ENCODE data around the gene ETV1. TPM values are rescaled to one million over a fixed set of nuclear protein-coding genes. Genes with fewer than 3 reads are reported as not detected.

The ETV1 gene
- total RNA-seq, 1 experiment from 2014 or later, result 7.4 TPM

DNA sequence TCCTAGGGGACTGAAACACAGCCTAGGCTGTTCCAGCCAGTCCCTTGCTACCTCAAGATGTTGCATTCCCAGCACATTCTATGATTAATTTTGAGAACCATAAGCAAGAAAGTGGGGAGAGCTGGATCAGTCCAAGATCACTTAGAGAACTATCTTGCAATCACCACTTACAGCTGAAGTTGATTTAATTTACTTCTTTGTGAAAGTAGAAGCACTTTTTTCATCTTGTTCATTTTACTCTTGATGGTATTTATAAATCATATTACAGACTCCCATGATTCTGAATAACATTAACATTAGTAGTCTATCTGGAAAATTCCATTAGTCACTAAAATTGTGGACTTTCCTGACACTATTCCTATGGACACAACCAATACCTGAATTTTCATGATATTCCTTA, 118.5 kb downstream of the ETV1 start:
- ChIA-PET POLR2A (no interaction called here), CTCF (no interaction called here)
- intact Hi-C loops (cut with micrococcal nuclease; ENCODE audit: unreplicated experiment), result no loop called here
- no peak for ATAC-seq
- Histone ChIP-seq H3K27me3 (ENCODE audit: control insufficient read depth, insufficient read depth, low read length) (no peaks in the 10 kb centered on the region), H3K9me3 (ENCODE audit: control insufficient read depth, insufficient read depth, low read depth, low read length) (no peaks in the 10 kb centered on the region), H3K4me3 (ENCODE audit: low read depth in 2 of 2, low read length in 2 of 2) (no peak overlapping the region), H3K4me1 (ENCODE audit: control insufficient read depth, insufficient read depth, low read length) (no peaks in the 10 kb centered on the region), H3K36me3 (ENCODE audit: control insufficient read depth, insufficient read depth, low read length) (no peaks in the 10 kb centered on the region), H3K27ac (ENCODE audit: low read length) (no peak overlapping the region)
- DNase-seq (ENCODE audit: low read depth, low spot score), result no peak
- in situ Hi-C loops (cut with HindIII; ENCODE audit: low pct_unique_long_range_greater_than_20kb, low sequenced_read_pairs), result no loop called here
- TF ChIP-seq SIN3A (IDR thresholded peaks at IDR 0.05; ENCODE audit: borderline replicate concordance, insufficient read depth, low read depth, low read length), result no peak
- TF ChIP-seq, protein P1, sequence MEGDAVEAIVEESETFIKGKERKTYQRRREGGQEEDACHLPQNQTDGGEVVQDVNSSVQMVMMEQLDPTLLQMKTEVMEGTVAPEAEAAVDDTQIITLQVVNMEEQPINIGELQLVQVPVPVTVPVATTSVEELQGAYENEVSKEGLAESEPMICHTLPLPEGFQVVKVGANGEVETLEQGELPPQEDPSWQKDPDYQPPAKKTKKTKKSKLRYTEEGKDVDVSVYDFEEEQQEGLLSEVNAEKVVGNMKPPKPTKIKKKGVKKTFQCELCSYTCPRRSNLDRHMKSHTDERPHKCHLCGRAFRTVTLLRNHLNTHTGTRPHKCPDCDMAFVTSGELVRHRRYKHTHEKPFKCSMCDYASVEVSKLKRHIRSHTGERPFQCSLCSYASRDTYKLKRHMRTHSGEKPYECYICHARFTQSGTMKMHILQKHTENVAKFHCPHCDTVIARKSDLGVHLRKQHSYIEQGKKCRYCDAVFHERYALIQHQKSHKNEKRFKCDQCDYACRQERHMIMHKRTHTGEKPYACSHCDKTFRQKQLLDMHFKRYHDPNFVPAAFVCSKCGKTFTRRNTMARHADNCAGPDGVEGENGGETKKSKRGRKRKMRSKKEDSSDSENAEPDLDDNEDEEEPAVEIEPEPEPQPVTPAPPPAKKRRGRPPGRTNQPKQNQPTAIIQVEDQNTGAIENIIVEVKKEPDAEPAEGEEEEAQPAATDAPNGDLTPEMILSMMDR (IDR thresholded peaks at IDR 0.05), result no peak
- no peak for TF ChIP-seq TCF7L2 (IDR thresholded peaks at IDR 0.05; ENCODE audit: low read depth, low read length)
- TF ChIP-seq, protein P2, sequence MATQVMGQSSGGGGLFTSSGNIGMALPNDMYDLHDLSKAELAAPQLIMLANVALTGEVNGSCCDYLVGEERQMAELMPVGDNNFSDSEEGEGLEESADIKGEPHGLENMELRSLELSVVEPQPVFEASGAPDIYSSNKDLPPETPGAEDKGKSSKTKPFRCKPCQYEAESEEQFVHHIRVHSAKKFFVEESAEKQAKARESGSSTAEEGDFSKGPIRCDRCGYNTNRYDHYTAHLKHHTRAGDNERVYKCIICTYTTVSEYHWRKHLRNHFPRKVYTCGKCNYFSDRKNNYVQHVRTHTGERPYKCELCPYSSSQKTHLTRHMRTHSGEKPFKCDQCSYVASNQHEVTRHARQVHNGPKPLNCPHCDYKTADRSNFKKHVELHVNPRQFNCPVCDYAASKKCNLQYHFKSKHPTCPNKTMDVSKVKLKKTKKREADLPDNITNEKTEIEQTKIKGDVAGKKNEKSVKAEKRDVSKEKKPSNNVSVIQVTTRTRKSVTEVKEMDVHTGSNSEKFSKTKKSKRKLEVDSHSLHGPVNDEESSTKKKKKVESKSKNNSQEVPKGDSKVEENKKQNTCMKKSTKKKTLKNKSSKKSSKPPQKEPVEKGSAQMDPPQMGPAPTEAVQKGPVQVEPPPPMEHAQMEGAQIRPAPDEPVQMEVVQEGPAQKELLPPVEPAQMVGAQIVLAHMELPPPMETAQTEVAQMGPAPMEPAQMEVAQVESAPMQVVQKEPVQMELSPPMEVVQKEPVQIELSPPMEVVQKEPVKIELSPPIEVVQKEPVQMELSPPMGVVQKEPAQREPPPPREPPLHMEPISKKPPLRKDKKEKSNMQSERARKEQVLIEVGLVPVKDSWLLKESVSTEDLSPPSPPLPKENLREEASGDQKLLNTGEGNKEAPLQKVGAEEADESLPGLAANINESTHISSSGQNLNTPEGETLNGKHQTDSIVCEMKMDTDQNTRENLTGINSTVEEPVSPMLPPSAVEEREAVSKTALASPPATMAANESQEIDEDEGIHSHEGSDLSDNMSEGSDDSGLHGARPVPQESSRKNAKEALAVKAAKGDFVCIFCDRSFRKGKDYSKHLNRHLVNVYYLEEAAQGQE (IDR thresholded peaks at IDR 0.05; ENCODE audit: insufficient read depth in 1 of 2, low read depth in 2 of 2, low read length in 1 of 2), result no peak
- no peak for TF ChIP-seq POLR2AphosphoS5 (IDR thresholded peaks at IDR 0.05; ENCODE audit: low read depth, low read length)
- no TSS peak for BruUV-seq (replicated peaks)

DNA sequence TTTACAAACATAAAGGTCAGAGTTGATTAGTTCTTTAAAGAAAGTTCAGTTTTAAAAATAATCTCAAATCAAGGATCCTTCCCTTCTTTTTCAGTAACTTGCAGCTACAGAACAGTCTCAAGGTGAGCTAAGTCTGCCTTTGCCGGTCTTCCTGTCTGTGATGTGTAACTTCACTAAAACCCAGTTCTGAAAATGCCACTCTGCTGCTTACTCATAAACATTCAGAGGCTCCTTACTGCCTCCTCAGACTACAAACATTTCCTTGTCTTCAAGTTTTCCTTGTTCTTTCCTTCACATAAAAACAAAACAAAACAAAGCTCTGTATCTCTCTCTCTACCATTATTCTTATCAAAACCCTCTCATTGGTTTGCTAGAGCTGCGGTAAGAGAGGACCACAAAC, 128.7 kb downstream of the ETV1 start:
- in situ Hi-C loops (cut with HindIII; ENCODE audit: low pct_unique_long_range_greater_than_20kb, low sequenced_read_pairs), result no loop called here
- ATAC-seq, result no peak
- Histone ChIP-seq H3K27me3 (ENCODE audit: control insufficient read depth, insufficient read depth, low read length) (no peaks in the 10 kb centered on the region), H3K9me3 (ENCODE audit: control insufficient read depth, insufficient read depth, low read depth, low read length) (no peaks in the 10 kb centered on the region), H3K4me3 (ENCODE audit: low read depth in 2 of 2, low read length in 2 of 2) (no peak overlapping the region), H3K4me1 (ENCODE audit: control insufficient read depth, insufficient read depth, low read length) (no peaks in the 10 kb centered on the region), H3K27ac (ENCODE audit: low read length) (no peak overlapping the region), H3K36me3 (ENCODE audit: control insufficient read depth, insufficient read depth, low read length) (no peaks in the 10 kb centered on the region)
- ChIA-PET CTCF (interaction anchor here (0.6 kb wide), 1 partner anchor 232 kb away, joined by 9 read pairs; no protein-coding TSS in a partner anchor), POLR2A (no interaction called here)
- no TSS peak for BruUV-seq (replicated peaks)
- intact Hi-C loops (cut with micrococcal nuclease; ENCODE audit: unreplicated experiment), result no loop called here
- DNase-seq (ENCODE audit: low read depth, low spot score), result no peak
- no peak for TF ChIP-seq TCF7L2 (IDR thresholded peaks at IDR 0.05; ENCODE audit: low read depth, low read length)
- no peak for TF ChIP-seq POLR2AphosphoS5 (IDR thresholded peaks at IDR 0.05; ENCODE audit: low read depth, low read length)
- TF ChIP-seq, protein P1 (IDR thresholded peaks at IDR 0.05), result no peak
- TF ChIP-seq, protein P2 (IDR thresholded peaks at IDR 0.05; ENCODE audit: insufficient read depth in 1 of 2, low read depth in 2 of 2, low read length in 1 of 2), result no peak
- TF ChIP-seq SIN3A (IDR thresholded peaks at IDR 0.05; ENCODE audit: borderline replicate concordance, insufficient read depth, low read depth, low read length), result no peak

All from Panc1 (cell line).